B cell (primary cell): ENCODE results near the gene SPRED2. TPM values are rescaled to one million over a fixed set of nuclear protein-coding genes. Genes with fewer than 3 reads are reported as not detected.

Source experiments
- ATAC-seq: fragments of 200-7000 bp; cut with Tn5 transposase; one replicate; pipeline ENCODE4 v1.10.0; 2021; ENCODE audit warnings: low read depth, mild to moderate bottlenecking, moderate number of reproducible peaks, moderate library complexity
- CTCF ChIA-PET: fragments of 350-600 bp; sonication (Branson Sonifier 250); formaldehyde crosslinking; loops from one replicate; lab custom pipeline; 2021; ENCODE audit warnings: antibody characterized with exemption, inconsistent platforms; lab: Charles Lee
- POLR2A ChIA-PET: fragments of 350-600 bp; sonication (Branson Sonifier 250); formaldehyde crosslinking; loops from one replicate; lab custom pipeline; 2021; ENCODE audit warnings: antibody characterized with exemption; lab: Charles Lee
- DNase-seq: peaks from one replicate; pipeline ENCODE4 v3.0.0; 2013
- H2AFZ ChIP-seq: 2 replicates; pipeline ENCODE4 v1.6.1; 2012; ENCODE audit warnings: mild to moderate bottlenecking, low read depth, low read length; ENCODE audit not compliant: insufficient read depth, poor library complexity, severe bottlenecking
- H3K27ac ChIP-seq, 2 donors: 1 replicate in 1 of 2; 2 replicates in 1 of 2; pipeline ENCODE4 v1.5.1; 2012 to 2013; ENCODE audit warnings: low read length in 2 of 2, mild to moderate bottlenecking in 2 of 2, moderate library complexity in 1 of 2
- H3K27me3 ChIP-seq, 4 experiments: fragments of 200-600 bp in 1 of 4; sonication (generic) in 1 of 4; replicated peaks in 1 of 4; 1 replicate in 2 of 4; 2 replicates in 2 of 4; pipeline versions ENCODE4 v1.6.1 to v1.7.0; 2013 to 2016; ENCODE audit warnings: low read length in 3 of 4, mild to moderate bottlenecking in 2 of 4, mixed read lengths in 1 of 4, moderate library complexity in 1 of 4; ENCODE audit not compliant: insufficient read depth in 4 of 4, control insufficient read depth in 3 of 4; ENCODE audit errors: control extremely low read depth in 1 of 4
- H3K36me3 ChIP-seq, 2 experiments: replicated peaks in 1 of 2; 1 replicate in 1 of 2; 2 replicates in 1 of 2; pipeline versions ENCODE4 v1.6.1 to v1.7.1; 2013; ENCODE audit warnings: low read length in 1 of 2; ENCODE audit not compliant: insufficient read depth in 2 of 2, control insufficient read depth in 1 of 2; ENCODE audit errors: control extremely low read depth in 1 of 2, extremely low read depth in 1 of 2
- H3K4me1 ChIP-seq, 2 donors: fragments of 200-600 bp in 1 of 2; sonication (generic) in 1 of 2; 1 replicate in 1 of 2; 2 replicates in 1 of 2; pipeline versions ENCODE4 v1.5.1 to v1.6.1; 2013 to 2017; ENCODE audit warnings: low read length in 2 of 2; ENCODE audit not compliant: control insufficient read depth in 2 of 2, insufficient read depth in 2 of 2
- H3K4me2 ChIP-seq: replicated peaks from 2 replicates; pipeline ENCODE3; 2012; ENCODE audit warnings: mild to moderate bottlenecking, low read depth, low read length; ENCODE audit not compliant: poor library complexity, severe bottlenecking
- H3K4me3 ChIP-seq, 5 experiments: fragments of 200-600 bp in 1 of 5; sonication (generic) in 1 of 5; 1 replicate in 3 of 5; 2 replicates in 2 of 5; pipeline versions ENCODE4 v1.5.1 to v1.7.0; 2011 to 2016; ENCODE audit warnings: low read length in 4 of 5, mild to moderate bottlenecking in 4 of 5, low read depth in 2 of 5, control low read depth in 1 of 5, moderate library complexity in 1 of 5; ENCODE audit not compliant: insufficient read depth in 1 of 5; ENCODE audit errors: control extremely low read depth in 1 of 5, extremely low read depth in 1 of 5
- H3K79me2 ChIP-seq: fragments of 200-600 bp; sonication (generic); one replicate; pipeline ENCODE4 v1.6.0; 2016; ENCODE audit warnings: low read length; ENCODE audit not compliant: control insufficient read depth, insufficient read depth
- H3K9ac ChIP-seq: fragments of 200-600 bp; sonication (generic); 2 replicates; pipeline ENCODE4 v1.6.1; 2017; ENCODE audit warnings: mild to moderate bottlenecking, low read length, moderate library complexity
- H3K9me3 ChIP-seq, 3 donors: one replicate each; pipeline versions ENCODE4 v1.6.1 to v1.7.1; 2013; ENCODE audit warnings: low read length in 2 of 3; ENCODE audit not compliant: control insufficient read depth in 2 of 3, insufficient read depth in 1 of 3; ENCODE audit errors: control extremely low read depth in 1 of 3
- H4K20me1 ChIP-seq: 2 replicates; pipeline ENCODE4 v1.6.0; 2012; ENCODE audit warnings: mild to moderate bottlenecking, low read length; ENCODE audit not compliant: insufficient read depth, control insufficient read depth, poor library complexity, severe bottlenecking
- H3K27ac Mint-ChIP-seq: one replicate; pipeline ENCODE4 v1.8.0; 2021; ENCODE audit warnings: mixed read lengths
- H3K27me3 Mint-ChIP-seq: one replicate; pipeline ENCODE4 v1.8.0; 2021; ENCODE audit warnings: mixed read lengths
- H3K4me1 Mint-ChIP-seq: one replicate; pipeline ENCODE4 v1.8.0; 2021; ENCODE audit warnings: mixed read lengths
- H3K4me3 Mint-ChIP-seq: one replicate; pipeline ENCODE4 v1.8.0; 2021; ENCODE audit warnings: mixed read lengths
- H3K9me3 Mint-ChIP-seq: one replicate; pipeline ENCODE4 v1.8.0; 2022; ENCODE audit warnings: mixed read lengths; ENCODE audit not compliant: insufficient read depth
- EZH2 ChIP-seq: IDR thresholded peaks from 2 replicates; pipeline ENCODE4 v1.6.1; 2012; ENCODE audit warnings: borderline replicate concordance, low read depth, mild to moderate bottlenecking, moderate library complexity, low read length; ENCODE audit not compliant: insufficient read depth, poor library complexity, severe bottlenecking
- WGBS: methylation state at CpG from one replicate; pipeline ENCODE4 v1.1.5; 2013; ENCODE audit warnings: missing lambda C conversion rate; ENCODE audit not compliant: insufficient coverage; 5-methylcytosine and 5-hydroxymethylcytosine counted together
- intact Hi-C: fragments of 100-400 bp; cut with micrococcal nuclease; formaldehyde crosslinking; loops from one replicate; pipeline ENCODE4 v1.10.0; 2022
- polyA plus RNA-seq: library from polyadenylated mRNA; depleted of rRNA; stranded (reverse); fragments of >200 nt; gene quantifications from 2 replicates; pipeline ENCODE4 v1.2.3, GENCODE V29; 2012
- total RNA-seq, 2 donors: library from RNA; stranded (reverse); fragments of 120-200 nt in 1 of 2; gene quantifications; 1 replicate in 1 of 2; 2 replicates in 1 of 2; pipeline versions ENCODE4 v1.2.3 to v1.2.4, GENCODE V29; 2013 to 2022
- TF ChIP-seq, protein P1 (sequence below): fragments of 200-600 bp; IDR thresholded peaks from one replicate; pipeline ENCODE4 v1.8.0; 2022; ENCODE audit warnings: antibody characterized with exemption, mild to moderate bottlenecking

SPRED2 gene
- total and polyA plus RNA-seq, 2 donors (not counting 1 experiment from before 2014, with no cell fraction given) = 0.40 to 1.3 TPM

DNA sequence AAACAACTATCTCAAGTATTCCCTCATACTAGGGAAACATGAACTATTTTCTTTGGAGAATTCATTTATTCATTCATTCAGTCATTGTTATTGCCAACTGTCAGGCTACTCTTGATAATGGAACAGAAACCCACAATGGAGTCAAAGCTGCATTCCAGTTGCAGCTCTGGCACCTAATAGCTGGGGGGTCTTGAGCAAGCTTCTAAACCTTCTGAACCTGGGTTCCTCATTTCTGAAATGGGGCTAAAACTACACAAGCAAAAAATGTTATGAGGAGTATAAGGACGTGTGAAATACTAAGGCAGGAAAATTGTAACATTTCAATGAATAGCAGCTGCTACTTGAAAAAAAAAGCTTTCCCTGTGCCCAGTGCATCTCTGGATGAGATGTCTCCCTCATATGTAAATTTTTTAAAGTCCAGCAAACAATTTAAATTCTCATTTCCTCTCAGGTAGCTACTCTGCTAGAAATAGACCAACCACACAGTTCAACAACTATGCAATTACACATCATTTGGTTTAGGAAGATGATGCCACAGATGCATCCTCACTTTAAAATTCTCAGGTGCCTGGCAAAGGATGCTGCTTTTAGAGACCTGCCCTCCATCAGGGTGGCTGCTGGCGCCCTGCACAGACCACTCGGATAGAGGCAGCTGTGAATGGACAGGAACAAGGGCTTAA lies 38.5 kb downstream of the SPRED2 start:
- intact Hi-C loops = loop anchor here (10.0 kb wide), 1 partner anchor 119 kb away; no protein-coding TSS in a partner anchor
- 67% methylated on average over 2 of the region's 3 CpGs for WGBS
- DNase-seq (no peak), ATAC-seq (no peak)
- Histone ChIP-seq H3K36me3 (no peaks in the 10 kb centered on the region), H3K9me3 (no peaks in the 10 kb centered on the region), H3K4me1 (peaks cover 52 to 57% of the 10 kb centered on the region in 2 donors), H3K79me2 (peaks cover 14% of the 10 kb centered on the region), H3K27me3 (no peaks in the 10 kb centered on the region), H3K4me2 (peak overlapping the region; percentile 28), H3K27ac (no peak overlapping the region), H3K9ac (no peak overlapping the region), H4K20me1 (no peaks in the 10 kb centered on the region), H2AFZ (no peak overlapping the region), H3K4me3 (no peak overlapping the region)
- POLR2A ChIA-PET = no interaction called here
- Mint-ChIP-seq H3K4me3 (no peak overlapping the region), H3K27ac (no peak overlapping the region), H3K9me3 (no peaks in the 10 kb centered on the region), H3K27me3 (peaks cover 34% of the 10 kb centered on the region), H3K4me1 (peaks cover 62% of the 10 kb centered on the region)
- no peak for TF ChIP-seq EZH2
- CTCF ChIA-PET = interaction anchor here (1.1 kb wide), 1 partner anchor 14 kb away, joined by 3 read pairs; no protein-coding TSS in a partner anchor

GRCh38 chr2:65393046-65393445 lies 39.4 kb downstream of the SPRED2 start:
- intact Hi-C loops = loop anchor here (10.0 kb wide), 1 partner anchor 118 kb away; no protein-coding TSS in a partner anchor
- TF ChIP-seq, protein P1, sequence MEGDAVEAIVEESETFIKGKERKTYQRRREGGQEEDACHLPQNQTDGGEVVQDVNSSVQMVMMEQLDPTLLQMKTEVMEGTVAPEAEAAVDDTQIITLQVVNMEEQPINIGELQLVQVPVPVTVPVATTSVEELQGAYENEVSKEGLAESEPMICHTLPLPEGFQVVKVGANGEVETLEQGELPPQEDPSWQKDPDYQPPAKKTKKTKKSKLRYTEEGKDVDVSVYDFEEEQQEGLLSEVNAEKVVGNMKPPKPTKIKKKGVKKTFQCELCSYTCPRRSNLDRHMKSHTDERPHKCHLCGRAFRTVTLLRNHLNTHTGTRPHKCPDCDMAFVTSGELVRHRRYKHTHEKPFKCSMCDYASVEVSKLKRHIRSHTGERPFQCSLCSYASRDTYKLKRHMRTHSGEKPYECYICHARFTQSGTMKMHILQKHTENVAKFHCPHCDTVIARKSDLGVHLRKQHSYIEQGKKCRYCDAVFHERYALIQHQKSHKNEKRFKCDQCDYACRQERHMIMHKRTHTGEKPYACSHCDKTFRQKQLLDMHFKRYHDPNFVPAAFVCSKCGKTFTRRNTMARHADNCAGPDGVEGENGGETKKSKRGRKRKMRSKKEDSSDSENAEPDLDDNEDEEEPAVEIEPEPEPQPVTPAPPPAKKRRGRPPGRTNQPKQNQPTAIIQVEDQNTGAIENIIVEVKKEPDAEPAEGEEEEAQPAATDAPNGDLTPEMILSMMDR = no peak
- no peak for TF ChIP-seq EZH2
- ATAC-seq (no peak), DNase-seq (no peak)
- Histone ChIP-seq H3K9ac (no peak overlapping the region), H3K36me3 (no peaks in the 10 kb centered on the region), H3K79me2 (peaks cover 14% of the 10 kb centered on the region), H3K4me1 (peaks cover 60 to 65% of the 10 kb centered on the region in 2 donors), H3K27me3 (no peaks in the 10 kb centered on the region), H3K9me3 (no peaks in the 10 kb centered on the region), H3K4me3 (no peak overlapping the region), H3K27ac (no peak overlapping the region), H3K4me2 (no peak overlapping the region), H4K20me1 (no peaks in the 10 kb centered on the region), H2AFZ (no peak overlapping the region)
- H3K9me3 Mint-ChIP-seq = no peaks in the 10 kb centered on the region
- peaks cover 69% of the 10 kb centered on the region for H3K4me1 Mint-ChIP-seq
- H3K27me3 Mint-ChIP-seq = peaks cover 29% of the 10 kb centered on the region
- ChIA-PET CTCF (interaction anchor here (0.9 kb wide), 1 partner anchor 10 kb away, joined by 3 read pairs; no protein-coding TSS in a partner anchor), POLR2A (interaction anchor here (0.7 kb wide), 1 partner anchor 1401 kb away, joined by 4 read pairs; no protein-coding TSS in a partner anchor)
- H3K27ac Mint-ChIP-seq = no peak overlapping the region
- WGBS = 88% methylated on average over 2 of the region's 3 CpGs
- no peak overlapping the region for H3K4me3 Mint-ChIP-seq
